Ectodermal cell (in vitro differentiated cells): Measurements from ENCODE around the gene ACTN2.
A peak's percentile ranks its signal among the peaks of the same experiment; 100 is the strongest.
"Not testable (repeated sequence)": the region's sequence is repeated elsewhere in the genome, so short reads cannot be mapped to it uniquely, and the experiment has no call there.

Experiments
- H3K27ac ChIP-seq: 2 replicates; pipeline ENCODE4 v1.7.0; 2013; ENCODE audit warnings: mild to moderate bottlenecking, low read depth, low read length; ENCODE audit not compliant: insufficient read depth, poor library complexity, severe bottlenecking
- H3K27me3 ChIP-seq: 2 replicates; pipeline ENCODE4 v1.7.0; 2013; ENCODE audit warnings: mild to moderate bottlenecking, low read length; ENCODE audit not compliant: insufficient read depth, control insufficient read depth, poor library complexity, severe bottlenecking
- H3K36me3 ChIP-seq: one replicate; pipeline ENCODE4 v1.7.0; 2013; ENCODE audit warnings: low read length; ENCODE audit not compliant: control insufficient read depth, insufficient read depth
- H3K4me1 ChIP-seq: one replicate; pipeline ENCODE4 v1.7.0; 2013; ENCODE audit warnings: low read length; ENCODE audit not compliant: control insufficient read depth, insufficient read depth
- H3K4me3 ChIP-seq: 2 replicates; pipeline ENCODE4 v1.7.0; 2013; ENCODE audit warnings: low read depth, low read length, control low read depth; ENCODE audit not compliant: insufficient read depth
- H3K9me3 ChIP-seq: 2 replicates; pipeline ENCODE4 v1.7.0; 2013; ENCODE audit warnings: mild to moderate bottlenecking, low read length, moderate library complexity; ENCODE audit not compliant: control insufficient read depth
- WGBS, 2 experiments: methylation state at CpG; one replicate each; pipeline ENCODE4 v1.1.7; 2013; ENCODE audit warnings: missing lambda C conversion rate in 2 of 2; 5-methylcytosine and 5-hydroxymethylcytosine counted together

The ACTN2 gene

DNA sequence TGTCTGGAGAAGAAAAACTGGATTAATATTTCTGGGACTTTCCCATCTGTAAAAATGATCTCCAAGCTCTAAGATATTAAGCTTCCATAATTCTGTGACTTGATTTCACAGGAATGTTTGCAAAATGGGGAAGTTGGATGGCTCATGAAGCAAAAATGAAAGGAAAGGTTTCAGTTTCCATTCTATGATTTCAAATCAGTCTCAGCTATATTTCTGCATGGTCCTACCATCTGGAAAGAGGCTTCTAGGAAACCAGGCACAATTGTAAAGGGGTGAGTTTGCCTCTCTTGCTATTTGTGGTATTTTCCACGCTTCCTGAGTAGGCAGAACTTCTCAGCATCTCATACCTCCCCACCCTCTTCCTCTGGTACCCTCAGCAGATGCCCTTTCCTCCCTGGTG, 22.4 kb upstream of the ACTN2 start:
- Histone ChIP-seq H3K4me1 (no peaks in the 10 kb centered on the region), H3K4me3 (no peak overlapping the region), H3K36me3 (no peaks in the 10 kb centered on the region), H3K27ac (no peak overlapping the region), H3K27me3 (no peaks in the 10 kb centered on the region), H3K9me3 (no peaks in the 10 kb centered on the region)
- WGBS, 2 experiments, result 87 to 92% methylated on average over 1 of the region's 1 CpG

DNA sequence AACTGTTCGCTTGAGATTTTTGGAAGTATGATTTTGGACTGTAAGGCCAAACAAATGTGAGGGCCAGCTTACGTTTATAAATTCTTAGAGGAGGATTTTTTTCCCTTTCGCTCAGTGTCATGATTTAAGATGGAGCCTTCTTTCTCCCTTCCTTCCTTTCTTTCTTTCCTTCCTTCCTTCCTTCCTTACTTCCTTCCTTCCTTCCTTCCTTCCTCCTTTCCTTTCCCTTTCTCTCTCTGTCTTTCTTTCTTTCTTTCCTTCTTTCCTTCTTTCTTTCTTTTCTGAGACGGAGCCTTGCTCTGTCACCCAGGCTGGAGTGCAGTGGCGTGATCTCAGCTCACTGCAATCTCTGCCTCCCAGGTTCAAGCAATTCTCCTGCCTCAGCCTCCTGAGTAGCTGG, 17.4 kb upstream of the ACTN2 start:
- WGBS, 2 experiments, result 85 to 92% methylated on average over 5 of the region's 5 CpGs

DNA sequence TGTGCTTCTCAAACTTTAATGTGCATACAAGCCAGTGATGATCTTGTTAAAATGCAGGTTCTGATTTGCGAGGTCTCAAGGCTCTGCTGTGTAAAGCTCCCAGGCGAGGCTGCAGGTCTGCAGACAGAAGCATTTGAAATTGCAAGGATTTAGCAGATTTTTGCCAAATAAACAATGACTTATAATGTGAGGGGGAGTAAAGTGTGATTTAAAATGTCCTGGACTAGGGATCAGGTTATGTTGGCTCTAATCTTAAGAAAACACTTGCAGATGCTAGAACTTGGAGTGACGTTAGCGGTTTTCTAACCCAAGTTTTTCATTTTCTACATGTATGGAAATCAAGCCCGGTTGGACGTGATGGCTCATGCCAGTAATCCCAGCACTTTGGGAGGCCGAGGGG, 16.2 kb upstream of the ACTN2 start:
- WGBS, 2 experiments, result 80 to 83% methylated on average over 7 of the region's 7 CpGs
- Histone ChIP-seq H3K27ac (no peak overlapping the region), H3K4me1 (no peaks in the 10 kb centered on the region), H3K4me3 (no peak overlapping the region), H3K27me3 (no peaks in the 10 kb centered on the region), H3K9me3 (no peaks in the 10 kb centered on the region), H3K36me3 (no peaks in the 10 kb centered on the region)

More for the DNA sequence above, 17.4 kb upstream of the ACTN2 start:
- H3K27me3 ChIP-seq, H3K9me3 ChIP-seq, H3K4me1 ChIP-seq, H3K27ac ChIP-seq, H3K36me3 ChIP-seq, H3K4me3 ChIP-seq: not testable (repeated sequence)

DNA sequence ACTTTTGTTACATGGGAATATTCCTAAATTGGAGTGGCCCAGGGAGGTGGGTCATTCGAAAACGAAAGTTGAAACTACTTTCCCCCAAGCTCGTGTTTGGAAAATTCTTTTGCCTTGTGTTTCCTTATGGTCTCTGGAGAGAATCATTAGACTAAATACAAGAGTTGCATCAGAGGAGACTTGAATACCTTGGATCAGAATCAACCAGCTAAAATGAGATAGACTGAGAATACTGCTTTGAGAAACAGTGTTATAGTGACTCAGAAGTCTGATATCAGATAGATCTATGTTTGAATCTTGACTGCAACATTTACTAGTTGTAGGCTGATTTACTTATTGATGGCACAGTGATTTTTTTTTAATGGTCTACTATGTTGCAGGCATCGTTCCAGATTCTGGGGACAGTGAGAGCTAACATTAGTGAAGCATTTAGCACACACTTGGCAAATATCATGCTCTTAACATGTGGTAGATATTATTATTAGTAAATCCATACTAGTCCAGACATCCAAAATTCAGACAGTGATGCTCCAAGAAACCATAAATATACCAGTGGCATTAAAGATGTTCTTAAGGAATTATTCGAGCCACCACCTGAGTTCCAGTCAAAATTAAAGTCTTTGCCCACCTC, 12.9 kb upstream of the ACTN2 start:
- Histone ChIP-seq H3K4me1 (no peaks in the 10 kb centered on the region), H3K27me3 (no peaks in the 10 kb centered on the region), H3K9me3 (no peaks in the 10 kb centered on the region), H3K4me3 (no peak overlapping the region), H3K27ac (no peak overlapping the region), H3K36me3 (no peaks in the 10 kb centered on the region)
- WGBS, 2 experiments, result 91% methylated on average over 5 of the region's 5 CpGs

DNA sequence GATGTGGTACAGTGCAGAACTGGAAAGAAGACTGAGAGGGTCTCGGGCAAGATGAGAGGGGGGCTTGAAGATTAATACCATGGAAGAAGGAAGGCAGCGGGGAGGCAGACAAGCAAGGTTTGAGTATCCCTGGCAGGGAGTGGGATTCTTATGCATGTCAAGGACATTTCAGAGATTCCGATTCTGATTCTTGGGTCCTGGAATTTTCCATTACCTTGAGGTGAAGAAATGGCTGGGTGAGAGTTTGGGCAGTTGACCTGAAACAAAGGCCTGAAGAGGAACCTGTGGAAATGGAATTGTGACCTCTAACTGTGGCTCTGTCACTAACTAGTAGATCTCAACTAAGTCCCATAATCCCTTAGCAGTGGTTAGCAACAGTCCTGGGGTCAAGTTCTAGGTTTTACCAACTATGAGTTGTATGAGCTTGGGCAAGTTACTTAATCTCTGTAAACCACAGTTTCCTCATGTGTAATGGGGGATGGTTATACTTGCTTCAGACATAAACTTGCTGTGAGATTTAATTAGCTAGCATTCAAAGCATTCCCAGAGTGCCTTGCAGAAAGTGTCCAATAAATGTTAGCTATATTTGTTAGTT, 8.6 kb upstream of the ACTN2 start:
- no peaks in the 10 kb centered on the region for H3K9me3 ChIP-seq
- no peaks in the 10 kb centered on the region for H3K36me3 ChIP-seq
- no peaks in the 10 kb centered on the region for H3K27me3 ChIP-seq
- 56 to 62% methylated on average over 3 of the region's 3 CpGs for WGBS, 2 experiments
- no peak overlapping the region for H3K27ac ChIP-seq
- H3K4me1 ChIP-seq, result no peaks in the 10 kb centered on the region
- H3K4me3 ChIP-seq, result no peak overlapping the region

DNA sequence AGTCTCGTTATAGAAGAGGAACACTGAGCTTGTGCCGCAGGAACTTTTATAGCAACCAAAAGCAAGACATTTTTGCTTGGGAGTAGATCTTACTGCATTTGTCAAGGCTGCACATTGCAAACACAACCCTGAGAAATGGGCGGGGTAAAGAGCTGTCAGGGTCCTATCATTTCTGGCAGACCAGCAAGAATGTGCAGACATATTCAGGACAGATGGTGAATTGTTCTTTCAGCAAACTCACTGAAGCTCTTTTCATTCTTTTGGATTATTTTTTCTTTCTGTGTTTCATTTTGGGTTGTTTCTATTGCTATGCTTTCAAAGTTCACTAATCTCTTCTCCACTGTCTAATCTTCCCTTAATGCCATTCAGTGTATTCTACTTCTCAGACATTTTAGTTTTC, 5.1 kb upstream of the ACTN2 start:
- H3K27ac ChIP-seq, result no peak overlapping the region
- no peaks in the 10 kb centered on the region for H3K4me1 ChIP-seq
- peaks cover 12% of the 10 kb centered on the region for H3K27me3 ChIP-seq
- H3K4me3 ChIP-seq, result no peak overlapping the region
- no peaks in the 10 kb centered on the region for H3K36me3 ChIP-seq
- 92 to 94% methylated on average over 3 of the region's 3 CpGs for WGBS, 2 experiments
- H3K9me3 ChIP-seq, result no peaks in the 10 kb centered on the region

DNA sequence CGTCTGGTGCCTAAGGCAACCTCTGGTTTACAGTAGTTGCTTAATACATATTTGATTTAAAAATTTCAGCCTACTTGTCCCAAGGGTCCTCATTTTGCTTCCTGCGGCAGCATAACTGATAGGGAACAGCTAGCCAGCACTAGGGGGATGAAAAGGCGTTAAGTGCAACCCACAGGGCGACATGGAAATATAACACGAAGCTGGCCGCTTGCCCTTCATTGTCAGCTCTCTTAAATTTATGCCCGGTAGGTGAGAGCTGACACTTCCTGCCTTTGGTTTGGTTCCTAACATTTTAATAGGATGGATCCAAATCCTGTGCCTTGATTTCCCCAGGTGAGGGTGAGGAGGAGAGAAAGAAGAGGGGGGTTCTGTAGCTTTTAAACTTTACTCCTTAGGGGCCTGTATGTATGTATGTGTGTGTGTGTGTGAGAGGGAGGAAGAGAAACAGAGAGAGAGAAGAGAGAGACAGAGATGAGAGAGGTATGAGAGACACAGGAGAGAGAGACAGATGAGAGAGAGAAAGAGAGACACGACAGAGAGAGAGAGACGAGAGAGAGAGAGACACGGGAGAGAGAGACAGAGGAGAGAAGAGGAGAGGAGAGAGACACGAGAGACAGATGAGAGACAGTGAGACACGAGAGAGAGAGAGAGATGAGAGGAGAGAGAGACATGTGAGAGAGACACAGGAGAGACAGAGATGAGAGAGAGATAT, 938 bp upstream of the ACTN2 start:
- WGBS, 2 experiments, result 92 to 93% methylated on average over 12 of the region's 12 CpGs
- H3K36me3 ChIP-seq, result no peaks in the 10 kb centered on the region

DNA sequence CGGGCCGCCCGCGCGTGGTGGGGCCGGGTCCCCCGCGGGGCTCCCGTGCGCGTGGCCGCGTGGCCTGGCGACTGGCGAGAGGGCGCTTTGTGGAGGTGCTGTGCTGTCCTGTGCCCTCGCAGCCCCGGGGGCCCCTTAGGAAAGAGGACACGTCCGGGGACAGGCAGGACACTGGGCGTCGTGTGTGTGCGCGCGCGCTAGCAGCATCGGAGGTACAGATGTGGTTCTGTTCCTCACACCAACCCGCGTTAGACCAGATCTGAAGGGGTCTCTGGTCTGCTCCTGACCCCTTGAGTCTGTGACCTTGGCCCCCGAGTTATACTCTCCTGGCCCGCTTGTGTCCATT, 489 bp downstream of the ACTN2 start:
- WGBS, 2 experiments, result 29% methylated on average over 31 of the region's 31 CpGs
- peaks cover 31% of the 10 kb centered on the region for H3K27me3 ChIP-seq
- no peak overlapping the region for H3K27ac ChIP-seq
- no peaks in the 10 kb centered on the region for H3K4me1 ChIP-seq
- H3K4me3 ChIP-seq, result peak overlapping the region; percentile 40
- H3K9me3 ChIP-seq, result no peaks in the 10 kb centered on the region
- no peaks in the 10 kb centered on the region for H3K36me3 ChIP-seq

More for the DNA sequence above, 938 bp upstream of the ACTN2 start:
- no peaks in the 10 kb centered on the region for H3K9me3 ChIP-seq
- no peak overlapping the region for H3K27ac ChIP-seq
- no peak overlapping the region for H3K4me3 ChIP-seq
- no peaks in the 10 kb centered on the region for H3K4me1 ChIP-seq
- peaks cover 31% of the 10 kb centered on the region for H3K27me3 ChIP-seq

DNA sequence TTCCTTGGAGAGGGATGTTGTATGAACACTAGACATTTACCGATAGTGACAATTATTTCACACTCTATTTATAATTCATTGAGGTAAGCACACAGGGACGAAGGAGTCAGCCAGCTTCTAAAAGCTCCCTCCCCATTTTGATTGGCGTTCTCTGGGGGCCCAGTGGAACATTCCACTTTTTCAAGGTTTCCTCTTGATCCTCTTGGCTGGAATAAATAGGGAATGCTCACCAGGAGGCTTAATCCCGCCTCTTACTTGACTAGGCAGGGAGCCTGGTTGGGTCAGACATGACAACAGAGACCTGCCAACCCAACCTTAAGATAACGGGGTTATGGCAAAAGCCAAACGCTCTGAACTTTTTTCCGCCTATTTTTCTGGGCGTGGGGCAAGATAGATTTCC, 974 bp downstream of the ACTN2 start:
- Histone ChIP-seq H3K36me3 (no peaks in the 10 kb centered on the region), H3K27ac (no peak overlapping the region), H3K4me1 (no peaks in the 10 kb centered on the region), H3K9me3 (no peaks in the 10 kb centered on the region), H3K27me3 (peaks cover 31% of the 10 kb centered on the region), H3K4me3 (no peak overlapping the region)
- 71 to 72% methylated on average over 8 of the region's 8 CpGs for WGBS, 2 experiments

DNA sequence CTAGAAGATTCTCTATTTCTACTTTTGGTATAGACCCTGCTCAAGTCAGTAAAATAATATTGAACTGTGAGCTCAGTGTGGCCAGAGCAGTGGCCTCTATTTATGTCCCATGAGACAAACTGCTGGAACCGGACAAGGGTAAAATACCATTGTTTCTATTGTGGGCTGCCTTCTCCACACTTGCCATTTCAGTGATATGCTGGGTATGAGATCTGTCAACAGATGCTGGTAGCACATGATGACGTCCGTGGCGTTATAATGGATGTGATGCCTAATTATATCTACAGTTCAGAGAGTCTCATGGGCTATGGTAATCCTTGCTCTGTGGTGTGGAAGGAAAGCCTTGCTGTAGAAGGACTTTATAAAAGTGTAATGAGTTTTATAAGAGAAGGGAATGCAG, 2.4 kb downstream of the ACTN2 start:
- no peaks in the 10 kb centered on the region for H3K9me3 ChIP-seq
- WGBS, 2 experiments, result 93 to 98% methylated on average over 4 of the region's 4 CpGs
- no peaks in the 10 kb centered on the region for H3K36me3 ChIP-seq
- no peaks in the 10 kb centered on the region for H3K4me1 ChIP-seq
- H3K27ac ChIP-seq, result no peak overlapping the region
- no peak overlapping the region for H3K4me3 ChIP-seq
- H3K27me3 ChIP-seq, result peaks cover 31% of the 10 kb centered on the region
